HG02678 (cell line): ENCODE measurements around the gene THRB.

Experiments
- ATAC-seq: cut with Tn5 transposase; IDR thresholded peaks from one replicate; pipeline ENCODE4 v1.9.1; 2021; ENCODE audit warnings: mild to moderate bottlenecking, moderate library complexity; ENCODE audit not compliant: unreplicated experiment

THRB gene

DNA sequence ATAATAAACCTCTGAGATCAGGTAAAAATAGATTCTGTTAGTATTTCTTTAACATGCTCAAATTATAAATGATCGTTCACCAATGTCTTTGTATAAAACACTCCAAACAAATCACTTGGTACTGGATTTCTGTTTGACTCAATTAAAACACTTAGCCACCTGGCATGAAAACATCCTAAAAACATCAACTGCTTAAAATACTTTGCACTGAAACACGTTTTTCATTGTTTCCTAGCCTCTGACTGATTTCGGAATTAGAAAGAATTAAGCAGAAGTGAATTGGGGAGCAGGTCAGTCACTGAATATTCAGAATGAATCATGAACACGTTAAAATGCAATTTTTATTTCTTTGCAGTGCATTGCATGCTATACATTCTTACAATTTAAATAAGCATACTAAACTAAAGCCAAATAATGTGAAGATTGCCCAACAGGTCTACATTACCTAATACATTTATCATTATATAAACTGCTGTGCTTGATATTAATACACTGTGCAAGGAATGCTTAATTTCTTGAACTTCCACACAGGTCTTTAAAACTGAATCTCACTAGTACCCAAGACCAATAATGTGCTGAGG is 1.6 kb downstream of the THRB start:
- ATAC-seq, result no peak

DNA sequence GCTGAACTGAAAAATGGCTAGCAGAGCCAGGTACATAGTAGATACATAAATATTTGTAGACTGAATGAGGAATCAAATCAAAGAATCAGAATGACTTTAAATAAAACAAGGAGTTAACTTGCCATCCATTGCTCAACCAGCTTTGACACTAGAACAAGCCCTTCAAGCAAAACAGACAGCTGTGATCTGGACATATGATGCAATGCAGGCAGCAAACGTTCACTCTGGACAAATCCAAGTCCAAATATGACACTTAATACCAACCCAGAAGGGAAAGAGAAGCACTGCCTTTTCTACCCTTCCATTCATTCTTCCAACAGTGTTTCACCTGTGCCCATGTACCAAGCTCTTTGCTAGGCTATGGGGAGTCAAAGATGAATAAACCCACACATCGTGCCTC is 4.5 kb downstream of the THRB start:
- ATAC-seq, result no peak

DNA sequence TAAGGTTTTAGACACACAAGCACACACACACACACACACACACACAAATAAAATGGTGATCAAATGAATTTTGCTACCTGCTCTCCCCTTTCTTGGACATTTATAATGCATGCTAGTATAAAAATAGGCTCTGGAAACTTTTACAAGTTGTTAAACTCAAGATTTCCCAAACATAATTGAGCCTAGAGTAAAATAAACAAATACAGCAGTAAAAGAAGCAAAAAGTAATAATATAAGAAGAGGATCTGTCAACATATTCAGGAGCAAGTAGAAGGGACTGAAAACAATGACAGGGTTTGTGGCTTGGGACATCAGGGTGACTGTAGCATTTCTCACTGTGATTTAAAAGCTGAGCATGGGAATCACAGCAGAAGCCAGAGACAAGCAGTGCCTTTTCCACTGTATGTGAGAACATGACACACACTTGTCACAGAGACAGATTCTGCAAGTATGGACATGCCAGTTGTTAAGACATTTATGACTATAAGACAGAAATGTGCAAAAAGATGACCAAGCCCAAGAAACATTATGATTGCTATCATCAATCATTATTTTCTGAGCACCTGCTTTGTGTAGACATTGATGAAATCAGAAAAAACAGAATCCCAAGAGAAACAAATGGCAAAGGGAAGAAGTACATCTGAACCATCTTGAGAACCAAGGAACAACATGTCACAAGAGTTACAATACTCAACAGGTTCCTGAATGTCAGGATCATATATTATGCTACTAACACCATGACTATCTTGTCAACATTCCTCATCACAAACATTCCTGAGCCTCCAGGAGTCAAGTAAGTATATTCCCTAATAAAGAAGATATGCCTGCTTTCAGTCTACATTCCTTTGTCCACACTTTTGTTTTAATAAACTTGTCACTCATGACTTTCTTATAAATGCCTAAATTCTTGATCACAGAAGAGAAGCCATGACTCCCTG is 7.1 kb downstream of the THRB start:
- no peak for ATAC-seq

DNA sequence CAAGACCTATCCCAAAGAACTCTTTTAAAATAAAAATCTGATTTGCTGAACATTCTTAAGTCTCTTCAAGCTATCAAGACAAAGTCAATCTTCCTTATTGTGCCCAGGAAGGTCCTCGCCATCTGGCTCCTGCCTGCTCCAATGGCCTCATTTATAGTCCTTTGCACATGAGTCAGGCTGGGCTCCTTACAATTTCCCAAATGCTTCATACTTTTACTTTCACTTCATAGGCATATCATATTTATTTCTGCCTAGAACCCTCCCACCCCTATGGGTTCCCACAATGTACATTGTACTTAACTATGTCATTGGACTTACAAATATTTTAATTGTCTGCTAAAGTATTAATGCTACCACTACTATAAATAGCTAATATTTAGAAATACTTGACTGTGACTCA is 9.1 kb downstream of the THRB start:
- no peak for ATAC-seq

DNA sequence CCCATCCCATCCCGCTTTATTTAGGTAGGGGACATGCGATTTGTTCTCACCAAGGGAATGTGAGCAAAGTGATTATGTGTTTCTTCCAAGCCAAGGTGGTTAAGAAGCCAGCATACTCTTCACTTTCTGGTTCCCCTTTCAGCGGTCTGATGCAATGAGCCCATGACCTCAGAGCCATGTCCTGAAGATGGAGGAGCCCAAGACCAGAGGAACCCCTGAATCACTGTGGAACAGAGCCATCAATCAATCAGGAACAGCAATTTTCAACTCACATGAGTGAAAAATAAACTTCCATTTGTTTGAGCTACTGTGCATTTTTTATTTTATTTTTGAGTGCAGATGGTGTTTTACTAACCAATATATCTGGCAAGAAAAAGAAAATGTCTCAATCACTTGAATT is 10.8 kb downstream of the THRB start:
- ATAC-seq, result no peak

DNA sequence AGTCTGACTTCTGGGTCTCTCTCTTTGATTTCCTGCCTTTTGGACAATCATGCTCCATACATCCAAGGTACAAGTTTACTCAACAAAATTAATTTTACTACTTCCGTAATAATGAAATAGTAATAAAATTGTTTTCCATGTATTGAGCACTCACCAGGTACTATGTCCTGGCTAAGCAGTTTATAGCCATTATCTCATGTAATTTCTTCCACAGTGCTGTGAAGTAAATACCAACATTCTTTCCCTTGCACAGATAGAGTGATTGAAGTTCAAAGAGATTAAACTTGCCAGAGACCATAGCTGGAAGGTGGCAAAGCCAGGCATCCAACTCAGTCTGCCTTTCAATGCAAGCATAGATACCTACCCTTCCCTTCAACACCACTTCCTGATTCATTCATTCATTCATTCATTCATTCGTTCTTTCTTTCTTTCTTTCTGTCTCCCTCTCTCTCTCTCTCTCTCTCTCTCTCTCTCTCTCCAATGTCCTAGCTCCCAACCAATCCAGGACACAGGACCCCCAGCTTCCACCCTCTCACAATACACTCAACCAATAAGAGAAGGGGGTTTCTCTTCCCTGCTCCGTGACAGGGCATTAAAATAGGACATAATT is 12.4 kb downstream of the THRB start:
- no peak for ATAC-seq

DNA sequence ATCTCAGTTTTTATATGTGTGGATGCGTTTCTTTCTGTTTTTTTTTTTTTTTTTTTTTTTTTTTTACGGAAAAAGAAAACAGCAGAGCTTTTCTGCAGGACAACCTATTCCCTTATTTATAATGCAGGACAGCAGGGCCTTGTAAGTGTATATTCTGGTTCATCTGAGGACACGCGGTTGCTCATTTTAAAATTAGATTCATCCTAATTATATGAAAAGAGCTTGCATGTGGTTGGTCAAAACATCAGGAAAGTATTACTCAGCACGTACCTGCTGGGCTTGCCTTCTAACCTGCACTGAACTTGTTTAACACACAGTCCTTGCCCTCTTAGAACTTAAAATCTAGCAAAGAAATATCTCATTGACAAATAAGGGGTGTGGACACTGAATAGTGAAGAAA is 13.5 kb downstream of the THRB start:
- ATAC-seq, result no peak

DNA sequence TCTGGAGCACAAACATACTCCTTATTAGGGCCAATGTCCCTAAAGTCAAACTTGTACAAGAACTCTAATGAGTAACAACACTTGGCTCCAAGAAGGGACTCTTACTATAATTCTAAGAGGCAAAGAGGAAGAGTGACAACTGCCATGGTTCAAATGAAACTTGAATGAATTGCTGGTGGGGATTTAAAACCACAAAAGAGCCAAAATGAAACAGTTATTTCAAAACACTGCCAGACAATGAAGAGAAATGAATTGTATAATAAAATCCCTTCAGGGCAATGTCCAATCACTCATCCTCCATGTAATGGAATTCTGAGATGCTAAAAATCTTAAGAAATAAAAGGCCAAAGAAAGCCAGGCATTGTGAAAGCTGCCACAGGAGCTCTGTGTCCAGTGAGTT is 14.2 kb downstream of the THRB start:
- no peak for ATAC-seq

DNA sequence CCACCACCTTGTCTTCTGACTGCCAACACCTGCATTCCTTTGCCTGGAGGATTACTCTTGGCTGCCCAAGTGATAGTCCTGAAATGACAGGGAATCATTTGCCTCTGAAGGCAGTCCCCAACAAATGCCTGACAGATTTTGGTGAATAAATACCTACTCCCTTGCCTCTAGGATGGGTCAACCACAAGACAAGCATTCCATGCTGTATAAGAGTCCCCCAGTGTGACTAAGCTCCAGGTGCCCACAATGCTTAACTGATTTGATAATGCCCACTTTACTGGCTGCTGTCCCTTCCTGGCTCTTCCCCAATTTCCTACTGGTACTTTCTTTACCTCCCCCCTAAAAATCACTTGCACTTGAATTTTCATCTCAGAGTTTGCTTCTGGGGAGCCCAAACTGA is 14.8 kb downstream of the THRB start:
- ATAC-seq, result no peak

DNA sequence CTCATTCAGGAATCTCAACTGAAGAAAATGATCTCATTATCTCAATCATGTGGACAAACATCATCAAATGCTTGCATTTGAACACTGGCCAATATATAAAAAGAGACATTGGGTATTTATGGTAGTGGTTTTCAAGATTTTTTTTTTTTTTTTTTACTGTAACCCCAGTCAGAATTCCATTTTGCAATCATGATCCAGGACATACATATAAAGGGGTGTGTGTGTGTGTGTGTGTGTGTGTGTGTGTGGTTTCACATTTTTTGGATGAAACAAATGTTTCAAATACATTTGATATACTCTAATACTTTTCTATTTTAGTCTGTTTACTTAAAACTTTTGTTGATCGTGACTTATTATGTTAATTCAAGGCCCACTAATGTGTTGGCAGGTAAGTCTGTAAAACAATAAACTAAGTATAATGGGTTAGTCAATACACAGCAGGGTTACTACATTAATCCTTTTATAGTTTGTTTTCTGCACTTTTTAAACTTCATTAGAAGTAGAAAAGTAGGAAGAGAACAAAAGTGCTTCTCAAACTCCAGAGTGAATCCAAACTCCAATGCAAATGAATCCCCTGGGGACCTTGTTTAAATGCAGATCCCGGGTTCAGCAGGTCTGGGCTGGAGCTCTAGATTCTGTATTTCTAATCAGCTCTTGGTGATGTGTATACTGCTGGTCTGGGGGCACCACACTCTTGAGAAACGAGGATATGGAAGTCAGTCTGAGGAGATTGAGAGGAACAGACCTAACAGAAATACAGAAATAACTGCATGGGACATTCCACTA is 17.6 kb downstream of the THRB start:
- no peak for ATAC-seq

DNA sequence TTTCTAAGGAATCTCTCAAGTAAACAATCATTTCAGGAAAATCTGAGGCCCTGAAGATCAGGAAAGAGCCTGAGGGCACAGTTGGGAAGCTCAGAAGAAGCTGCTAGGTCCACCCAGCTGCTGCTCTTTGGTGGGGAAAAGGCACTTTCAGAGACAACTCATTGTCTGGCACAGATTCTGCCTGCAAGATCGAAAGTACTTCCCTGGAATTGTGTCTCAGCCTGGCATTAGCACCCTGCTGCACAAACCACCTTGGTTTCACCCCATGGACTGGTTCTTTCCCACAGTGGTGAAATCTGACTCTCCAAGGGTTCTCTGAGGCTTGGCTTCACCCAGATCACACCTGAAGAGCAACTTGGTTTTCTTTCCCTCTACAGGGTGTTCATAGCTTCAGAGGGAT is 18.7 kb downstream of the THRB start:
- no peak for ATAC-seq

DNA sequence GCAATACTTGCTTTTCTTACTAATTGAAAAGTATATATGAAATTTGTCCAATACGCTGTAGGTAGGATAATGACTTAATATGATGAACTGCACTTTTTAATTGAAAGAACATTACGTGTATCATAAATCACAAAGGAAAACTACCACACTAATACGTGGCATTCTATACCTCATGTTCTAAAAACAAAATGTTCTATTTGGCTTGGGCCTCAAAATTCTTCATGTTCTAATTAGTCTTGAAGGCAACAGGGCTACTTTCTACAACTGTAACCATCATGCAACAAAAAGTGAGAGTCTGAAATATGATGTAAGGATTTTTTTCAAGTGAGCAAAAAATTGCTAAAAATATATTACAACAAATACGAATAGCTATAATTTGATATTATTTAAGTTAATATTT is 19.8 kb downstream of the THRB start:
- ATAC-seq, result no peak

DNA sequence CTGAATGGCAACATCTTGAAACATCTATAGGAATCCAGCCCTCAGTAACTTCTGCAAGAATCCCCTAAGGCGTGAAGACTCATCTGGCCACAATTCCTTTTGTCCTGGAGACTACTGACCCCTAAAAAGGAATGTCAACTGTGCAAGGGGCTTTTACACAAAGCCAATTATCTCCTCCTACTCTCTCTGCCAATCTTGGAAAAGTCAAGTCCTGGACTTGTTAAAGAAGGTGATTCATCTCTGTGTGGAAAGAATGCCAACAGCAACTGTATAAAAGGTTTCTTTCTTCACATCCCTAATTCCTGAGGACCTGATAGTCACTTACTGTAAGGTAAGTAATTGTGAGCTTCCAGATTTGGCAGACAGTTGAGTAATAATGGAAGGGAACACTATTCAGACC is 22.3 kb downstream of the THRB start:
- no peak for ATAC-seq

DNA sequence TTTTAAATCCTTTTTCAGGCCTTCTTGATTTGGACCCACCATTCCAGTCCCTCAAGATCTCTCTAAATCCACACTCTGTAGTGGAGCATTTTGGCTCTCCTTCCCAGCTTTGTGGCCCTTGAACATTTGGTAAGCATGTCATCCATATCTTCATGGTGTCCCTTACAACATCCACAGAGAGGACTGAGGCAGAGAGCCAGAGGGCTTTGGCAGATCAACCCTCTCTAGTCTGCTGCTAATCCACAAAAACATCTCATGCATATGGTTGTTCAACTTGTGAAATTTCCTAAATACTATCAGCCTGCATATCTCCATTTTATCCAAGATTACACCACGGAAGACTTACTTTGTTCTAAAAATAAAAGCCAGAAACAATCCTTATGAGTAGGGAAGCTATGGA is 23.2 kb downstream of the THRB start:
- no peak for ATAC-seq

DNA sequence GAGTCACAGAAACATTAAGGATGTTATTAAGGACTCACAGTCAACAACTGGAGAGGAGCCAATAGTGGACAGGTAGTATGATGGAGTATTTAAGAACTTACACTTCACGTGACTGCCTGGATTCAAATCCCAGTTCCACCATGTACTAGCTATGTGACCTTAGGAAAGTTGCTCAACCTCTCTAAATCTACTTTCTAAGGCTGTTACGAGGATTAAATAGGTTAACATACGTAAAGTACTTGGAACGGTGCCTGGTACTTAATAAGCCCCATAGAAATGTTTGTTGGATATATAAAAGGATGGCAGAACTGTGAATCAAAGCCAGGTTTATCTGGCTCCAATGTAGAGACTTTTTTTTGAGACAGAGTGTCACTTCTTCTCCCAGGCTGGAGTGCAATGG is 24.4 kb downstream of the THRB start:
- no peak for ATAC-seq

DNA sequence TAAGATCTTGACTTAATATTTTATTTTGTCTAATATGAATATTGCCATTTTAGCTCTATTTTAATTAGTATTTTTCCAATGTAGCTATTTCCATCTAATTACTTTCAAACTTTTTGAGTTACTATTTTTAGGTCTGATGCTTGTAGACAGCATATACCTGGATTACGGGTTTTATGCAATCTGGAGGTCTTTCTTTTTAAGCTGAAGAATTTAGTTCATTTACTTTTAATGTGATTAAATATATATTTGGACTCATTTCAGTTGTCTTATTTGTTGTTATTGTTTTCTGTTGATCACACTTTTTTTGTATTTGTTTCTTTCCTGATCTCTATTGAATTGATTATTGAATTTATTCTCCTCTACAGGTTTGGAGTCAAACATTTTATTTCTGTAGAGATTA is 30.3 kb downstream of the THRB start:
- ATAC-seq, result no peak

DNA sequence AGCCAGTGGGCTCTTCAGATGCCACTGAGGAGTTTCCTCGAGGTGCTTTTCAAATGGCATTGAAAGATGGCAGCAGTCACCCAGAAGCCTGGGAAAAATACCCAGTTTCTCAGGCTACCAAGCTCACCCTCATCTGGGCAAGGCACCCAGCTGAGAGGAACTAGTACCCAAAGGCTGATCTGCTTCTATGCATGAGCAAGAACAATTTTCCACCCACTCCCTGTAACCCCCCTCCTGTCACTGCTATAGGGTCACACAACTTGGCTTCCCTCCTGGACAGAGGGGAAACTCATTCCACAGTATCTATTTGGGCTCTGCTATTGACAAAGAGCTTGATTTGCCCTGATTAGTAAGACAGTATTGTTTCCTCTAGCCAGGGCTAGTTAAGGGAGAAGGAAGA is 31.9 kb downstream of the THRB start:
- ATAC-seq, result no peak

DNA sequence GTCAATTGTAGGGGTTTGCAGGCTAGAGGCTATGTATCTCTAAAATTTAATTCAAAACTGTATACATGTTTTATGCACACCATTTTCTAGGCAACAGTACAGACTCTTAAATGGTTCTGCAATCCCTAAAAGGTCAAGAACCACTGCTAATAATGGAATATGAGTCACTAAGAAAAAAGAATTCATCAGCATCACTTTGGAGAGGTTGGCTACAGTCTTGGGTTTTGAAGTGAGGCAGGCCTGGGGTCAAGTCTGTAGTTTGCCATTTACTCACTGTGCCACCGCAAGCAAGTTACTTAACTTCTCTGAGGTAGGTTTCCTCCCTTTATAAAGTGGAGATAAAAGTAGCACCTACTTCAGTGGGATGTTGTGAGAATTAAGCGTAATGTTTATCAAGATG is 33.7 kb downstream of the THRB start:
- no peak for ATAC-seq

DNA sequence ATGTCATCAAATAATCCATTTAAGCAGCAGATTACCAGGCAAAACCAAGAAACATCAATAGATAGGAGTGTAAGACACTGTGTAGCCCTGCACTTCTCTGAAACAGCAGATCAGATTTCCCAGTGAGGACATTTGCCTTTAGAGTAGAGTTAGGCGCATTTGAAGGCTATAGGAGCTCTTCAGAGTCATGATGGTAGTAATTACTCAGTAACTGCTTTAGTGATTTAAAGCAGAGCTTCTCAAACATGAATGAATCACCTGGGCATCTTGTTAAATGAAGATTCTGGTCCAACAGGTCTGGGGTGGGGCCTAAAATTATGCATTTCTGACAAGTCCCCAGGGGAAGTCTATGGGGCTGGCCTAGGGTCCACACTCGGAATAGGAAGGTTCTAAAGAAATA is 36.9 kb downstream of the THRB start:
- no peak for ATAC-seq

DNA sequence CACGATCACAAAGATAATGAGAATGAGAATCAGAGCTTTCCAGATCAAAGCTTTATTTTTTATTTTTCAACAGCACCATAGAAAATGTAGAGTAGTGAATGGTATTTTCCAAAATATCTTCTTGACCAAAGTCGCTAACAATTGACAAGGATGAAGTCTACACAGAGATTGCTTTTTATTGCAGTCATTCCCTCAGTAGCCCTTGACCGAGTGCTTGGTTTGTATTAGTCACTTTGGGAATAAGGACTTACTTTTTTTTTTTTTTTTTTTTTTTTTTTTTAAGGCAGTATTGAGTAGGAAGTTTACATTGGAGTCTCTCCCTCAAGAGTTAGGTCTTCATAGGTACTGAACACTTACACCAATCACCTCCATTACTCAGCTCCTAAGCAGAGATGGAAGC is 39.8 kb downstream of the THRB start:
- ATAC-seq, result no peak

DNA sequence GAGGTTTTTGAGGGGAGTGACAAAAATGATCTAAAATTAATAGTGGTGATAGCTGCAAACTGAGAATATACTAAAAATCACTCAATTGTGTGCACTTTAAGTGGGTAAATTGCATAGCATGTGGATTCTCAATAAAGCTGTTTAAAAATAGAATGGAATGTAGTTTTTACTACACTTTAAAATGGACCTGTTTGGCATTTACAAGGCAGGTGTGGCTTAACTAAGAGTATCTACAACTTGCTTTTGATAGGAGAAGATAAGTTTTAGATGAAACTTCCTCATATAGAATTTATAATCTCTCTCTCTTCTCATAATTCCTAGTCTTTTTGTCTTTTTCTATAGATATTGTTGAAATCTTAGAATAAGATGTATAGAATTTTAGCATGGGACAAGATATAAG is 40.3 kb downstream of the THRB start:
- no peak for ATAC-seq
